ENCODE data around the gene ACBD4.

ACBD4 gene

DNA sequence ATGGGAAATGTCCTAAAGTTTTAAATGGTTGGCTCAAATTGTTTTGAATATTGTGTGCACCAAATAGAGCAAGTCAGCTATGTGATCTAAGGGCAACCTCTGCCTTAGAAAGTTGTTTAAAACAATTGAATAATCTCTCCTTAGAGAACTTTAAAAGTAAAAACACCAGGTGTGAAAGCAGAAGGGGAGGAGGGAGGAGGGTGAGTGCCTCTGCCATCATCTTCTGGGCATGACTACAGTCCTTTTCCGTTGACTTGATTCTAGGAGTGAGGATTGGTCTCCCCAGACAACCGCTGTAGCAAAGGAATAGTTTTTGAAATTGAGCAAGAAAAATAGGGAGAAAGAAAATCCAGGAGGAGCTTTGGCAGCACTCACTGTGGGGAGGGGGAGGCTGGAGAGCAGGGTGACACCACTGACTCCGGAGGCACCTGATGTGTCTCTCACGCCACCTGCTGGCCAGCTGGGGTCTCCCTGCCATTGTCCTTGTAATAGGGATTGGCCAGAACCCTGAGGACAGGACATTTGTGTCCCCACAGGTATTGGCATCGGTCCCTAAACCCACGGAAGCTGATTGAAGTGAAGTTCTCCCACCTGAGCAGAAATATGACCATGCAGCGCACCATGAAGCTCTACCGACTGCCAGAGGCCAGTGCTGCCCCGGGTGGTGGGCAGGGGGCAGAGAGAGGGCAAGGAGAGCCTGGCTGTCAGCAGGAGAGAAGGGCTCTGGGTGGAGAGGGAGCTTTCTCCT, 36.4 kb upstream of the ACBD4 start:
- Mint-ChIP-seq H3K36me3 (peaks cover 5% of the 10 kb centered on the region), H3K27me3 (no peaks in the 10 kb centered on the region), H3K4me3 (no peak overlapping the region), H3K27ac (no peak overlapping the region), H3K9me3 (ENCODE audit: low read depth) (no peaks in the 10 kb centered on the region), H3K4me1 (ENCODE audit: low read depth) (peaks cover 2% of the 10 kb centered on the region)

DNA sequence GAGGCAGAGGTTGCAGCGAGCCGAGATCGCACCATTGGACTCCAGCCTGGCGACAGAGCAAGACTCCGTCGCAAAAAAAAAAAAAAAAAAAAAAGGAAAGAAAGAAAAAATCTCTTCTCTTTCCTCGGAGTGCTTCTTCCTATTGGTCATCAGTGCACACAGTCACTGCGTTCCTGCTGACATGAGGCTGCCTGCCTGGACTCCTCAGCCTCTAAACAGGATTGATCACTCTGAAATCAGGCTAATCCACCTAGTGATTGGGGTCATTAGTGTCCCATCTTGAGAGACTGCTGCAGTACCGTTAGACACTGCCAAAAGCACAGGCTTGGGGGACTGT, 34.0 kb upstream of the ACBD4 start:
- Mint-ChIP-seq H3K36me3 (peaks cover 5% of the 10 kb centered on the region), H3K9me3 (ENCODE audit: low read depth) (no peaks in the 10 kb centered on the region), H3K27ac (no peak overlapping the region), H3K4me1 (ENCODE audit: low read depth) (peaks cover 2% of the 10 kb centered on the region), H3K4me3 (no peak overlapping the region), H3K27me3 (no peaks in the 10 kb centered on the region)

DNA sequence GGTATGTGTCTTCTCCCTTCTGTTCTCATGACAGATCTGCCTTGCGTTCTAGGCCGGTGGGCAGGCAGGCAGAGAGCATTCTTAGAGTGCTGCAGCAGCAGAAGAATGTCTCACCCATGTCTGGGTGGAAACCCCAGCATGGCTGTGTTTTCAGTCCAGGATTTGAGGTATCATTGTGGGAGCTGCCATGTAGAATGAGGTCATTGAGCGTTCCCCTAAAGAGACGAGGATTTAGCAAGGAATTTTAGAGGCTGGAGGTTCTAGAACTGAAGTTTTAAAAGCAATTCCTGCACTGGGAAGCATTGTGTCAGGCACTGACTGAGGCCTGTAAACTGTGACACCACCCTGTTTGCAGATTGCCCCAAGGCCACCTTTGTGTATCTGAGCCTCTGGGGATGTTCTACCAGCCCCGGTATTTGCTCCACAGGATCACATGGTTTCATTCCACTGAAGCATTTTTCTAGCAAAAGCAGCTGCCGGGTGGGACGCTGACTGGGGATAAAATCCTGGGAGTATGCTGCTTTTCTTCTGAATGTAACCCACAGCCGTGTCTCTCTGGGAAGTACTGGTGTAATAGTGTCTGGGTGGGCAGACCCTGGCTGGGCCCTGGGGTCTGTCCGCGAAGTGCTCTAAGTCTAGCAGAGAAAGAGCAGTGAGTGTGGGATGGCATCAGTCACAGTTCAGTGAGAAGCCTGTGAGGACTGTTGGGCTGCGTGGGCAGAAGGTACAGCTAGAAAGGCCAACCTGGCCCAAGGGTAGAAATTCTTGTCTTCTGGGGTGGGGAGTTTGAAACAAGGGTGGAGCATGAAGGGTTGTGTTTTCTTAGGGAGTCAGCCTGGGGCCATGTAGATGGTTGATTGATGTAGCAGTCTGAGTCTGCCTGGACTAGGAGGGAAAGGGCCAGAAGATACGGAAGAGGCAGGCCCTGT, 33.3 kb upstream of the ACBD4 start:
- Mint-ChIP-seq H3K9me3 (ENCODE audit: low read depth) (no peaks in the 10 kb centered on the region), H3K4me1 (ENCODE audit: low read depth) (peaks cover 2% of the 10 kb centered on the region), H3K36me3 (peaks cover 5% of the 10 kb centered on the region), H3K4me3 (no peak overlapping the region), H3K27me3 (no peaks in the 10 kb centered on the region), H3K27ac (no peak overlapping the region)

DNA sequence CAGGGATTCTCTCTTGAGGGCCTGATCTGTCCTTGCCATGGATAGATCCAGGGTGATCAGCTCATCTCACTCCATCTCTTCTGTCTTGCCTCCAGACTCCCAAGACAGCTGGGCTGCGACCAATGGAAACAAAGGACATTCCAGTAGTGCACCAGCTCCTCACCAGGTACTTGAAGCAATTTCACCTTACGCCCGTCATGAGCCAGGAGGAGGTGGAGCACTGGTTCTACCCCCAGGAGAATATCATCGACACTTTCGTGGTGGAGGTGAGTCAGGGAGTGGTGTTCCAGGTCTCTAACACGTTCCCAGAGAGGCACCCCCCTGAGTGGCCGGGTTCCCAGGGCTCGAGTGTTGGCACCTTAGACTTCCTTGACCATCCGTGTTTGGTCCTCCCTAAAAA, 32.6 kb upstream of the ACBD4 start:
- H3K9me3 Mint-ChIP-seq (ENCODE audit: low read depth) = no peaks in the 10 kb centered on the region
- H3K27ac Mint-ChIP-seq = no peak overlapping the region
- H3K4me1 Mint-ChIP-seq (ENCODE audit: low read depth) = peaks cover under 1% of the 10 kb centered on the region
- H3K36me3 Mint-ChIP-seq = peaks cover 4% of the 10 kb centered on the region
- no peak overlapping the region for H3K4me3 Mint-ChIP-seq
- H3K27me3 Mint-ChIP-seq = no peaks in the 10 kb centered on the region

DNA sequence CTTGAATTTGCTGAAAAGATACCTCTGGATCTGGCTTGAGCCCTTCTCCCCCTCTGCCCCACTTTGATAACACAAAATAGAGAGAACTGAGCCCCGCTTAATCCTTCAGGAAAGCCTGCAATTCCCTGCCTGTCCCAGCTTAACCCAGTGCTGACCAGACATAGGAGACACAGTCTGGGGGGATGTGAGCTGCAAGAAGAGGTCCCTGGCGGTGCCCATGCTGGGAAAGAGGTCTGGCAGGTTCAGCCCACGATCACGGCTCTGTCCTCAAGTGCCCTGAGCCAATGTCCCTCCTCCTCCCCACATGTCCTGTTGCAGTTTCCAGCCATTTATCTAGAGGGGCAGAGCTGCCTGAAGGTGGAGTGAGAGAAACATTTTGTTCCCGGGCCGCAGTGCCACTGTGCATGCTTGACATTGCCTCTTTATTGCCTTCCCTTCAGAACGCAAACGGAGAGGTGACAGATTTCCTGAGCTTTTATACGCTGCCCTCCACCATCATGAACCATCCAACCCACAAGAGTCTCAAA, 32.2 kb upstream of the ACBD4 start:
- no peaks in the 10 kb centered on the region for H3K27me3 Mint-ChIP-seq
- H3K36me3 Mint-ChIP-seq = peaks cover 3% of the 10 kb centered on the region
- no peak overlapping the region for H3K27ac Mint-ChIP-seq

DNA sequence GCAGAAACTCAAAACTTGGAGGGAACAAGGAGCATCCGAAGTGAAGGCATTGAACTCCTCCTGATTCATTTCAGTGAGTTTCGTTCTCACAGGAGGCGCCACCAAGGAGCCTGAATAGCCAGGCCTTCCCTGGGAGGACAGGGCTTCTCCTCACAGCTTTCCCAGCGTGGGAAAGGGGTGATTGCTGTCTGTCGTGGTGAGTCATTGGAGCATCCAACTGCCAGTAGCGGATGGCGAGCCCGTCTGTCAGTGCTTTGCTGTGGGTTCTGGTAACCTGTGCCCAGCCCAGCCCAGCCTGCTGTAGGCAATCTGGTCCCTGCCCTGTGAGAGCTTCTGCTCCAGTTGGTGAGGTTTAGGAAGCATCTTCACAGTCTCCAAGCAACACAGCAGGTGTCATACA, 31.5 kb upstream of the ACBD4 start:
- H3K9me3 Mint-ChIP-seq (ENCODE audit: low read depth) = no peaks in the 10 kb centered on the region
- no peak overlapping the region for H3K4me3 Mint-ChIP-seq
- no peaks in the 10 kb centered on the region for H3K4me1 Mint-ChIP-seq (ENCODE audit: low read depth)
- H3K27me3 Mint-ChIP-seq = no peaks in the 10 kb centered on the region
- no peak overlapping the region for H3K27ac Mint-ChIP-seq
- H3K36me3 Mint-ChIP-seq = peaks cover 3% of the 10 kb centered on the region

More for the DNA sequence above, 32.2 kb upstream of the ACBD4 start:
- Mint-ChIP-seq H3K4me3 (no peak overlapping the region), H3K9me3 (ENCODE audit: low read depth) (no peaks in the 10 kb centered on the region), H3K4me1 (ENCODE audit: low read depth) (no peaks in the 10 kb centered on the region)

DNA sequence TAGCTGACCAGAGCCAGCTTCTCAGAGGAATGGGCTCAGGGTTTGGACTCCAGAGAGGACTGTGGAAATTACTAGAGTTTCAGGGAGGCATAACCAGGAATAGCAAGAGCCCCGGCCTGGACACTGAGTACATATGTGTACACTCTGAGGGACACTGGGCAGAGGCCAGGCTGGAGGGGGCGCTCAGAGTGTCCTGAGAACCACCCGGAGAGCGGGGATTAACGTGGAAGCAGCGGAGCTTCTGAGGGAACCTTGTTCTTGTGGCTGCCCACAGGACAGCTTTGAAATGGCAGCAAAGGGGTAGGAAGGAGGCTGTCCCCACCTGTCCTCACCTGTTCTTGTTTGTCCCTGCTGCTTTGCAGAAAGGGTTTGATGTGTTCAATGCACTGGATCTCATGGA, 31.0 kb upstream of the ACBD4 start:
- Mint-ChIP-seq H3K27me3 (no peaks in the 10 kb centered on the region), H3K27ac (no peak overlapping the region), H3K9me3 (ENCODE audit: low read depth) (no peaks in the 10 kb centered on the region), H3K36me3 (no peaks in the 10 kb centered on the region), H3K4me1 (ENCODE audit: low read depth) (no peaks in the 10 kb centered on the region), H3K4me3 (no peak overlapping the region)

GRCh38 chr17:45104907-45105624, 30.4 kb upstream of the ACBD4 start:
- Mint-ChIP-seq H3K4me1 (ENCODE audit: low read depth) (no peaks in the 10 kb centered on the region), H3K36me3 (no peaks in the 10 kb centered on the region), H3K4me3 (no peak overlapping the region), H3K27ac (no peak overlapping the region), H3K27me3 (no peaks in the 10 kb centered on the region), H3K9me3 (ENCODE audit: low read depth) (no peaks in the 10 kb centered on the region)

GRCh38 chr17:45106096-45106495, 29.4 kb upstream of the ACBD4 start:
- Mint-ChIP-seq H3K27me3 (no peaks in the 10 kb centered on the region), H3K36me3 (no peaks in the 10 kb centered on the region), H3K9me3 (ENCODE audit: low read depth) (no peaks in the 10 kb centered on the region), H3K4me1 (ENCODE audit: low read depth) (no peaks in the 10 kb centered on the region), H3K4me3 (no peak overlapping the region), H3K27ac (no peak overlapping the region)

DNA sequence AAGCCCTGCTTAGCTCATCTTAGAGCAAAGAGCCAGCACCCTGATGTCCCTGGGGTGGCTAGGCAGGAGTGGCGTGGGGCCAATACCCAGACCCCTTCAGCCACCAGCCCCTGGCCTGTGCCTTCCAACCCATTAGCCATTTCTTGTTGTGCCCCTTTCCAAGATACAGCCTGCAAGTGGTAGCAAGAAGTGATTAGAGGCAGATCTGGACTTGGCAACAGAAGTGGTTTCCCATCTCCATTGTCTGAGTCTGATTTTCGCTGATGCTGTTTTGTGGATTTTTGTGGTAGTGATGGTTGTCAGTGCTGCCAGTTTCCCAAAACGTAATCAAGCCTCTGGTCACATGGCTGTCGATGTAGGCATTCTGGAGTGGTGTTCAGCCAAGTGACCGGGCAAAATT, 28.9 kb upstream of the ACBD4 start:
- Mint-ChIP-seq H3K4me1 (ENCODE audit: low read depth) (no peaks in the 10 kb centered on the region), H3K27me3 (no peaks in the 10 kb centered on the region), H3K27ac (no peak overlapping the region), H3K36me3 (no peaks in the 10 kb centered on the region), H3K9me3 (ENCODE audit: low read depth) (no peaks in the 10 kb centered on the region), H3K4me3 (no peak overlapping the region)

GRCh38 chr17:45107293-45108010, 28.0 kb upstream of the ACBD4 start:
- Mint-ChIP-seq H3K27me3 (no peaks in the 10 kb centered on the region), H3K4me1 (ENCODE audit: low read depth) (no peaks in the 10 kb centered on the region), H3K27ac (no peak overlapping the region), H3K4me3 (no peak overlapping the region), H3K36me3 (no peaks in the 10 kb centered on the region), H3K9me3 (ENCODE audit: low read depth) (no peaks in the 10 kb centered on the region)

DNA sequence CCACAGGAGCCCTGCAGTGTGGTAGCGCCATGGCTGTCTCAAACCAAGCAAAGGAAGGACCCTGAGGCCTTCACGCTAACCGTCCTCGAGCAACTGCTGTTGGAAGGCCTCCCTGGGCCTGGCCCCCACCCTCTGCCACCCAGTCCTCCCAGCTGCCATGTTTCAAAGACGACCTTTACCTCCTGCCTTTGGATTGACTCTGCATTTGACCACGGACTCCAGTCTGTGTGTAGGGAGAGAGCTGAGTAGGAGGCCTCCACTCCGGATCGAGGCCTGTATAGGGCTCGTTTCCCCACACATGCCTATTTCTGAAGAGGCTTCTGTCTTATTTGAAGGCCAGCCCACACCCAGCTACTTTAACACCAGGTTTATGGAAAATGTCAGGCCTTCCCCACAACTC, 27.4 kb upstream of the ACBD4 start:
- no peak overlapping the region for H3K27ac Mint-ChIP-seq
- H3K27me3 Mint-ChIP-seq = no peaks in the 10 kb centered on the region
- H3K9me3 Mint-ChIP-seq (ENCODE audit: low read depth) = no peaks in the 10 kb centered on the region
- no peak overlapping the region for H3K4me3 Mint-ChIP-seq
- no peaks in the 10 kb centered on the region for H3K36me3 Mint-ChIP-seq
- no peaks in the 10 kb centered on the region for H3K4me1 Mint-ChIP-seq (ENCODE audit: low read depth)

DNA sequence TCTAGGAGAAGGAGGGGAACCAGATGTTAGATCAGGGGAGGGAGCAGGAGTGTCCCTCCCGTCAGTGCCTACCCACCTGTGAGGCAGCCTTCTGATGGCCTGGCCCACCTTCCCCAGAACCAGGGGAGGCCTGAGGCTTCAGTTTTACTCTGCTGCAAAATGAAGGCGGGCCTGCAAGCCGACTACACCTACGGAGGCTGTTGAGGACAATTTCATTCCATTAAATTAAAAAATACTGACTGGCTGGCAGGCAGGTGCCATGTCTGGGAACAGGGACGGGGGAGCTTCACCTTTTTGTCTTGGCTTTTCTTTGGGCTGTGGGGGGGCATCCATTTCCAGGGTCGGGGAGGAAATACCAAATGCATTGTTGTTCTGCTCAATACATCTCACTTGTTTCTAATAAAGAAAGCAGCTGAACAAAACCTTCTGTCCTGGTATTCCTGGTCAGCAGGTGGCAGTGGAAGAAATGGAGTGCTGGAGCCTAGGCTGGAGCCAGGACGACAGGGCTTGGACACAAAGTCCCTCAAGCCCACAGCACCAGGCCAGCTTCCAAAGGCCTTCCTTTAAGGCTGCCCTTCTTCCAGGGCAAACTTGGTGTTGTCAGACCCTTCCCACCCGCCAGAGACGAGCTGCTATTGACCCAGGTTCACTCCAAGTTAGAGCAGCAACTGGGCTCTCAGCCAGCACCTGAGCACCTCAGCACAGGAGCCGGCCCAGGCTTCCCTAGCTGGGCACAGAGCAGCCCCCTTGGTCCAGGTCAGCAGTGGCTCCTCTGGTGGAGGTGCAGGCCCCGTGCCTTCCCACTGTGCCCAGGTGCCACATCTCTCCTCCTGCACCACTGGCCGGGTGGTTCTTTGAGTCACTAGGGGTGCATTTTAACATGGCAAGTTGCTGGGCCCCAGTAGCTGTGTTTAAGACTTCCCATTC, 26.6 kb upstream of the ACBD4 start:
- Mint-ChIP-seq H3K9me3 (ENCODE audit: low read depth) (no peaks in the 10 kb centered on the region), H3K36me3 (no peaks in the 10 kb centered on the region), H3K27me3 (no peaks in the 10 kb centered on the region), H3K4me1 (ENCODE audit: low read depth) (no peaks in the 10 kb centered on the region), H3K4me3 (no peak overlapping the region), H3K27ac (no peak overlapping the region)
